ENCODE measurements around the gene NATD1.

Gene NATD1

DNA sequence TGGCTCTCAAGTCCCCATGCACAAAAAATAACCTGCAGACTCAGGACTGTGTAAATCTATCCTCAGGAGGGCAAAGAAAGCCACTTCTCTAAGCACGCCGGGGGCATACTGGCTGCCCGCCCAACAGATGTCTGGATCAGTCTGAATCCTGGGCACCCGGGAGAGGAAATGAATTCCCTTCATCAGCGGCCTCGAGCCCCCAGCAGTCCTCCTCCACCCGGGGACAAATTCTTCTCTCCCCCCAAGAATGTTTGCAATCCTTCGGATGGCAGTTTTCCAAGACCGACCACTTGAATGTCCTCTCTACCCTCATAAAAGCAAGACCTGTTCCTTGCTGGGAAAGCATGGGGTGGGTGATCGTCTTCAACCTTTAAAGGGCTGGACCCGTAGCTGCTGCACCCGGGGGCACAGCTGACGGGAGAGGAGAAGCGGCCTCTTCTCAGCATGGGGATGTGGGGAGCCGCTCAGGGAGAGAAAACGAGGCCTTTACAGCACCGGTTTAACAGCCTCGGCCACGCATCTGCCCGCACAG lies 21.9 kb upstream of the NATD1 start:
- H3K9ac ChIP-seq (ENCODE audit: low read depth, low read length) = peak overlapping the region; percentile 92
- peak overlapping the region; percentile 82 for H3K27ac ChIP-seq (ENCODE audit: low read length)
- H2AFZ ChIP-seq (ENCODE audit: low read depth, low read length) = peak overlapping the region; percentile 99
- H3K4me2 ChIP-seq (ENCODE audit: insufficient read depth, low read length) = peak overlapping the region; percentile 99
- peak overlapping the region; percentile 63 to 90; a peak in 3 of 4 replicates for H3K4me3 ChIP-seq (ENCODE audit: low read depth in 1 of 2, low read length in 2 of 2)
- no peaks in the 10 kb centered on the region for H3K36me3 ChIP-seq (ENCODE audit: insufficient read depth, low read length)
- no peaks in the 10 kb centered on the region for H3K9me3 ChIP-seq (ENCODE audit: insufficient read depth, low read length, severe bottlenecking)
- H3K79me2 ChIP-seq (ENCODE audit: insufficient read depth, low read length) = no peaks in the 10 kb centered on the region
- H3K4me1 ChIP-seq (ENCODE audit: insufficient read depth, low read length) = peaks cover 28% of the 10 kb centered on the region
- no peaks in the 10 kb centered on the region for H4K20me1 ChIP-seq (ENCODE audit: insufficient read depth, low read length)
- no peaks in the 10 kb centered on the region for H3K27me3 ChIP-seq (ENCODE audit: insufficient read depth, low read length, poor library complexity)
- TF ChIP-seq EZH2 (IDR thresholded peaks at IDR 0.05; ENCODE audit: borderline replicate concordance, low read depth, low read length, severe bottlenecking) (no peak), CTCF (IDR thresholded peaks at IDR 0.05; ENCODE audit: borderline replicate concordance, extremely low read depth, low read length, poor library complexity, severe bottlenecking) (no peak)
- peak; percentile 34 for ATAC-seq (ENCODE audit: insufficient read depth, low read depth)
- no peak for DNase-seq

DNA sequence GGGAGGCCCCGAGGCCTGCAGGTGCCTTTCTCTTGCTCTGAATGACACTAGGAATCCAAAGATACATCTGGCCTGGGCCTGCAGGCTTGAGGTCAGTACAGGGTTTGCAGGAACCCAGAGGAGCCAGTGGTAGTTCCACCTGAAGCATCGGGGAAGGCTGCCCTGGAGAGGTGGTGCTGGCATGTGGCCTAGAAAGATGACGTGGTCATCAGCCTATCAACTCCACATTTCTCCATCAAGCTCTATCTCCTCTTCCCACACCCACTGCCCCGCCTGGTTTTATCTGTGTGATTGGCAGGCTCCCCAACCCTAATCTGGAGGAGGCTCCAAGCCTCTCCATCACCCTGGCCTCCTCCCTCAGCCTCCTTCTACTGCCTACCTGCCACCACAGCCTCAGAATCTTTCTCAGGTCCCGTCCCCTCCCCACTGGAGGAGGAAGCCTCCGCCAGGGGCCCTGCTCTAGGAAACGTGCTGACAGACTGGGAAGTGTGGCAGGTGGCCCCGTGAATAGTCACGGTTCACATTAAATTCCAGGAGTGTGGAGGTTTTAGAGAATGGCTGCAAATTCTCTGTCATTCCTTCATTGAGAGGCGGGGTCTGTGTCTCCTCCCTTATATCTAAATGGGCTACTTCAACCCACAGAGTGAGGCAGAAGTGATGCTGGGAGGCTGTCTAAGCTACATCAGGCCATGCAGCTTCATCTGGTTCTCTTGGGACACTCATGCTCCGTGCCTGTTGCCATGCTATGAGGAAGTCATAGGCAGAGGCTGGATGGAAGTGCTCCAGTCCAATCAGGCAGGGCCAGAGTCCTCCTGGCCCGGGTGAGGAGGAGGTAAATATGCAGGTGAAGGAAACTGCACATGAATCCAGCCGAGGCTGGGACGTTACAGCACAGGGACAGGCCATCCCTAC lies 19.9 kb upstream of the NATD1 start:
- Histone ChIP-seq H3K9ac (ENCODE audit: low read depth, low read length) (no peak overlapping the region), H3K4me3 (ENCODE audit: low read depth in 1 of 2, low read length in 2 of 2) (no peak overlapping the region), H3K27me3 (ENCODE audit: insufficient read depth, low read length, poor library complexity) (no peaks in the 10 kb centered on the region), H3K4me1 (ENCODE audit: insufficient read depth, low read length) (peaks cover 19% of the 10 kb centered on the region), H3K4me2 (ENCODE audit: insufficient read depth, low read length) (no peak overlapping the region), H4K20me1 (ENCODE audit: insufficient read depth, low read length) (no peaks in the 10 kb centered on the region), H3K36me3 (ENCODE audit: insufficient read depth, low read length) (no peaks in the 10 kb centered on the region), H3K27ac (ENCODE audit: low read length) (no peak overlapping the region), H3K9me3 (ENCODE audit: insufficient read depth, low read length, severe bottlenecking) (no peaks in the 10 kb centered on the region), H3K79me2 (ENCODE audit: insufficient read depth, low read length) (no peaks in the 10 kb centered on the region), H2AFZ (ENCODE audit: low read depth, low read length) (no peak overlapping the region; the same call in 1 of the 2 replicates)
- no peak for DNase-seq
- TF ChIP-seq CTCF (IDR thresholded peaks at IDR 0.05; ENCODE audit: borderline replicate concordance, extremely low read depth, low read length, poor library complexity, severe bottlenecking) = no peak
- no peak for TF ChIP-seq EZH2 (IDR thresholded peaks at IDR 0.05; ENCODE audit: borderline replicate concordance, low read depth, low read length, severe bottlenecking)
- ATAC-seq (ENCODE audit: insufficient read depth, low read depth) = no peak

- no peaks in the 10 kb centered on the region for H3K9me3 ChIP-seq (ENCODE audit: insufficient read depth, low read length, severe bottlenecking)
- no peak overlapping the region for H3K4me2 ChIP-seq (ENCODE audit: insufficient read depth, low read length)
- peaks cover 20% of the 10 kb centered on the region for H3K4me1 ChIP-seq (ENCODE audit: insufficient read depth, low read length)
- no peak overlapping the region for H3K27ac ChIP-seq (ENCODE audit: low read length)
- H2AFZ ChIP-seq (ENCODE audit: low read depth, low read length) = no peak overlapping the region
- H3K9ac ChIP-seq (ENCODE audit: low read depth, low read length) = no peak overlapping the region
- H4K20me1 ChIP-seq (ENCODE audit: insufficient read depth, low read length) = no peaks in the 10 kb centered on the region
- no peak overlapping the region for H3K4me3 ChIP-seq (ENCODE audit: low read depth in 1 of 2, low read length in 2 of 2)
- ATAC-seq (ENCODE audit: insufficient read depth, low read depth) (no peak), DNase-seq (no peak)
- H3K36me3 ChIP-seq (ENCODE audit: insufficient read depth, low read length) = no peaks in the 10 kb centered on the region
- H3K27me3 ChIP-seq (ENCODE audit: insufficient read depth, low read length, poor library complexity) = no peaks in the 10 kb centered on the region
- no peak for TF ChIP-seq CTCF (IDR thresholded peaks at IDR 0.05; ENCODE audit: borderline replicate concordance, extremely low read depth, low read length, poor library complexity, severe bottlenecking)
- no peak for TF ChIP-seq EZH2 (IDR thresholded peaks at IDR 0.05; ENCODE audit: borderline replicate concordance, low read depth, low read length, severe bottlenecking)
- no peaks in the 10 kb centered on the region for H3K79me2 ChIP-seq (ENCODE audit: insufficient read depth, low read length)
These were observed 19.0 kb upstream of the NATD1 start for GRCh38 chr17:21272250-21272649.
